ENCODE data around the gene PRPF40B. TPM values are rescaled to one million over a fixed set of nuclear protein-coding genes. Genes with fewer than 3 reads are reported as not detected.

Gene PRPF40B
- total and polyA plus RNA-seq, 2 of the 13 experiments (the other 11 are each of a cell fraction or from before 2014, with no cell fraction given), result 5.0 to 7.8 TPM

- TF ChIP-seq MIER3 (CRISPR knock-in tag; IDR thresholded peaks at IDR 0.05; ENCODE audit: borderline replicate concordance) (peak; percentile 49; the same call in 1 of the 2 replicates), MAZ (IDR thresholded peaks at IDR 0.05; ENCODE audit: borderline replicate concordance, low read depth, low read length) (no peak), MAZ (CRISPR knock-in tag; IDR thresholded peaks at IDR 0.05; ENCODE audit: low read depth) (no peak), PRDM4 (CRISPR knock-in tag; IDR thresholded peaks at IDR 0.05; ENCODE audit: borderline replicate concordance) (no peak), CEBPB (IDR thresholded peaks at IDR 0.05; ENCODE audit: borderline replicate concordance, low read depth, low read length) (no peak), ZNF652 (CRISPR knock-in tag; IDR thresholded peaks at IDR 0.05; ENCODE audit: borderline replicate concordance, low read depth) (no peak), BCL6 (CRISPR knock-in tag; IDR thresholded peaks at IDR 0.05) (no peak), CAMTA2 (CRISPR knock-in tag; IDR thresholded peaks at IDR 0.05; ENCODE audit: borderline replicate concordance) (0 out of 2 replicates have a peak, but pooled peaks have one; percentile 86), ZNF615 (CRISPR knock-in tag; IDR thresholded peaks at IDR 0.05; ENCODE audit: borderline replicate concordance) (no peak), RELA (CRISPR knock-in tag; IDR thresholded peaks at IDR 0.05) (no peak), U2AF2 (IDR thresholded peaks at IDR 0.05; ENCODE audit: low read depth, low read length) (no peak)
- TF ChIP-seq, protein P1, sequence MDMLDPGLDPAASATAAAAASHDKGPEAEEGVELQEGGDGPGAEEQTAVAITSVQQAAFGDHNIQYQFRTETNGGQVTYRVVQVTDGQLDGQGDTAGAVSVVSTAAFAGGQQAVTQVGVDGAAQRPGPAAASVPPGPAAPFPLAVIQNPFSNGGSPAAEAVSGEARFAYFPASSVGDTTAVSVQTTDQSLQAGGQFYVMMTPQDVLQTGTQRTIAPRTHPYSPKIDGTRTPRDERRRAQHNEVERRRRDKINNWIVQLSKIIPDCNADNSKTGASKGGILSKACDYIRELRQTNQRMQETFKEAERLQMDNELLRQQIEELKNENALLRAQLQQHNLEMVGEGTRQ (IDR thresholded peaks at IDR 0.05; ENCODE audit: low read depth, low read length), result no peak
- TF ChIP-seq, protein P1 (CRISPR knock-in tag; IDR thresholded peaks at IDR 0.05; ENCODE audit: borderline replicate concordance), result no peak
- TF ChIP-seq, protein P2, sequence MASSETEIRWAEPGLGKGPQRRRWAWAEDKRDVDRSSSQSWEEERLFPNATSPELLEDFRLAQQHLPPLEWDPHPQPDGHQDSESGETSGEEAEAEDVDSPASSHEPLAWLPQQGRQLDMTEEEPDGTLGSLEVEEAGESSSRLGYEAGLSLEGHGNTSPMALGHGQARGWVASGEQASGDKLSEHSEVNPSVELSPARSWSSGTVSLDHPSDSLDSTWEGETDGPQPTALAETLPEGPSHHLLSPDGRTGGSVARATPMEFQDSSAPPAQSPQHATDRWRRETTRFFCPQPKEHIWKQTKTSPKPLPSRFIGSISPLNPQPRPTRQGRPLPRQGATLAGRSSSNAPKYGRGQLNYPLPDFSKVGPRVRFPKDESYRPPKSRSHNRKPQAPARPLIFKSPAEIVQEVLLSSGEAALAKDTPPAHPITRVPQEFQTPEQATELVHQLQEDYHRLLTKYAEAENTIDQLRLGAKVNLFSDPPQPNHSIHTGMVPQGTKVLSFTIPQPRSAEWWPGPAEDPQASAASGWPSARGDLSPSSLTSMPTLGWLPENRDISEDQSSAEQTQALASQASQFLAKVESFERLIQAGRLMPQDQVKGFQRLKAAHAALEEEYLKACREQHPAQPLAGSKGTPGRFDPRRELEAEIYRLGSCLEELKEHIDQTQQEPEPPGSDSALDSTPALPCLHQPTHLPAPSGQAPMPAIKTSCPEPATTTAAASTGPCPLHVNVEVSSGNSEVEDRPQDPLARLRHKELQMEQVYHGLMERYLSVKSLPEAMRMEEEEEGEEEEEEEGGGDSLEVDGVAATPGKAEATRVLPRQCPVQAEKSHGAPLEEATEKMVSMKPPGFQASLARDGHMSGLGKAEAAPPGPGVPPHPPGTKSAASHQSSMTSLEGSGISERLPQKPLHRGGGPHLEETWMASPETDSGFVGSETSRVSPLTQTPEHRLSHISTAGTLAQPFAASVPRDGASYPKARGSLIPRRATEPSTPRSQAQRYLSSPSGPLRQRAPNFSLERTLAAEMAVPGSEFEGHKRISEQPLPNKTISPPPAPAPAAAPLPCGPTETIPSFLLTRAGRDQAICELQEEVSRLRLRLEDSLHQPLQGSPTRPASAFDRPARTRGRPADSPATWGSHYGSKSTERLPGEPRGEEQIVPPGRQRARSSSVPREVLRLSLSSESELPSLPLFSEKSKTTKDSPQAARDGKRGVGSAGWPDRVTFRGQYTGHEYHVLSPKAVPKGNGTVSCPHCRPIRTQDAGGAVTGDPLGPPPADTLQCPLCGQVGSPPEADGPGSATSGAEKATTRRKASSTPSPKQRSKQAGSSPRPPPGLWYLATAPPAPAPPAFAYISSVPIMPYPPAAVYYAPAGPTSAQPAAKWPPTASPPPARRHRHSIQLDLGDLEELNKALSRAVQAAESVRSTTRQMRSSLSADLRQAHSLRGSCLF (CRISPR knock-in tag; IDR thresholded peaks at IDR 0.05; ENCODE audit: borderline replicate concordance), result no peak
- TF ChIP-seq, protein P3, sequence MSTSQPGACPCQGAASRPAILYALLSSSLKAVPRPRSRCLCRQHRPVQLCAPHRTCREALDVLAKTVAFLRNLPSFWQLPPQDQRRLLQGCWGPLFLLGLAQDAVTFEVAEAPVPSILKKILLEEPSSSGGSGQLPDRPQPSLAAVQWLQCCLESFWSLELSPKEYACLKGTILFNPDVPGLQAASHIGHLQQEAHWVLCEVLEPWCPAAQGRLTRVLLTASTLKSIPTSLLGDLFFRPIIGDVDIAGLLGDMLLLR (CRISPR knock-in tag; IDR thresholded peaks at IDR 0.05), result no peak
- TF ChIP-seq, protein P4, sequence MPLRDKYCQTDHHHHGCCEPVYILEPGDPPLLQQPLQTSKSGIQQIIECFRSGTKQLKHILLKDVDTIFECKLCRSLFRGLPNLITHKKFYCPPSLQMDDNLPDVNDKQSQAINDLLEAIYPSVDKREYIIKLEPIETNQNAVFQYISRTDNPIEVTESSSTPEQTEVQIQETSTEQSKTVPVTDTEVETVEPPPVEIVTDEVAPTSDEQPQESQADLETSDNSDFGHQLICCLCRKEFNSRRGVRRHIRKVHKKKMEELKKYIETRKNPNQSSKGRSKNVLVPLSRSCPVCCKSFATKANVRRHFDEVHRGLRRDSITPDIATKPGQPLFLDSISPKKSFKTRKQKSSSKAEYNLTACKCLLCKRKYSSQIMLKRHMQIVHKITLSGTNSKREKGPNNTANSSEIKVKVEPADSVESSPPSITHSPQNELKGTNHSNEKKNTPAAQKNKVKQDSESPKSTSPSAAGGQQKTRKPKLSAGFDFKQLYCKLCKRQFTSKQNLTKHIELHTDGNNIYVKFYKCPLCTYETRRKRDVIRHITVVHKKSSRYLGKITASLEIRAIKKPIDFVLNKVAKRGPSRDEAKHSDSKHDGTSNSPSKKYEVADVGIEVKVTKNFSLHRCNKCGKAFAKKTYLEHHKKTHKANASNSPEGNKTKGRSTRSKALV (CRISPR knock-in tag; IDR thresholded peaks at IDR 0.05), result no peak
Measured at GRCh38 chr12:49642370-49642802, 19.0 kb downstream of the PRPF40B start (continued).

Measured in HepG2 (cell line).